ENCODE measurements around the gene DUSP7. TPM values are rescaled to one million over a fixed set of nuclear protein-coding genes. Genes with fewer than 3 reads are reported as not detected.

DUSP7 gene
- total and polyA plus RNA-seq, 2 donors, result 6.3 to 7.7 TPM

GRCh38 chr3:52022323-52023100 is 33.9 kb downstream of the DUSP7 start:
- Histone ChIP-seq H3K4me3 (ENCODE audit: low read length in 2 of 2) (no peak overlapping the region), H3K9me3 (ENCODE audit: control insufficient read depth in 2 of 2, insufficient read depth in 1 of 2, low read length in 1 of 2) (no peaks in the 10 kb centered on the region), H3K4me1 (ENCODE audit: control insufficient read depth in 2 of 2, insufficient read depth in 2 of 2, low read length in 2 of 2) (peaks cover 0 to 4% of the 10 kb centered on the region in 2 donors), H3K27ac (ENCODE audit: low read depth in 1 of 2, low read length in 1 of 2) (no peak overlapping the region), H3K36me3 (ENCODE audit: control insufficient read depth in 2 of 2, insufficient read depth in 2 of 2, low read length in 1 of 2) (no peaks in the 10 kb centered on the region), H3K27me3 (ENCODE audit: control insufficient read depth in 2 of 2, insufficient read depth in 1 of 2, low read length in 1 of 2) (no peaks in the 10 kb centered on the region)
- 95% methylated on average over 20 of the region's 20 CpGs for WGBS
- DNase-seq (ENCODE audit: low read depth in 6 of 9, low spot score in 9 of 9), result no peak

GRCh38 chr3:52021489-52022268 is 34.7 kb downstream of the DUSP7 start:
- H3K36me3 ChIP-seq (ENCODE audit: control insufficient read depth in 2 of 2, insufficient read depth in 2 of 2, low read length in 1 of 2), result no peaks in the 10 kb centered on the region
- 89% methylated on average over 10 of the region's 10 CpGs for WGBS
- H3K27ac ChIP-seq (ENCODE audit: low read depth in 1 of 2, low read length in 1 of 2), result no peak overlapping the region
- H3K27me3 ChIP-seq (ENCODE audit: control insufficient read depth in 2 of 2, insufficient read depth in 1 of 2, low read length in 1 of 2), result no peaks in the 10 kb centered on the region
- H3K9me3 ChIP-seq (ENCODE audit: control insufficient read depth in 2 of 2, insufficient read depth in 1 of 2, low read length in 1 of 2), result no peaks in the 10 kb centered on the region
- H3K4me1 ChIP-seq (ENCODE audit: control insufficient read depth in 2 of 2, insufficient read depth in 2 of 2, low read length in 2 of 2), result peaks cover 0 to 4% of the 10 kb centered on the region in 2 donors
- no peak overlapping the region for H3K4me3 ChIP-seq (ENCODE audit: low read length in 2 of 2)
- DNase-seq (ENCODE audit: low read depth in 6 of 9, low spot score in 9 of 9), result no peak

GRCh38 chr3:52020796-52021195 is 35.6 kb downstream of the DUSP7 start:
- H3K9me3 ChIP-seq (ENCODE audit: control insufficient read depth in 2 of 2, insufficient read depth in 1 of 2, low read length in 1 of 2), result no peaks in the 10 kb centered on the region
- H3K4me1 ChIP-seq (ENCODE audit: control insufficient read depth in 2 of 2, insufficient read depth in 2 of 2, low read length in 2 of 2), result peaks cover 0 to 4% of the 10 kb centered on the region in 2 donors
- 98% methylated on average over 7 of the region's 7 CpGs for WGBS
- H3K4me3 ChIP-seq (ENCODE audit: low read length in 2 of 2), result no peak overlapping the region
- DNase-seq (ENCODE audit: low read depth in 6 of 9, low spot score in 9 of 9), result no peak
- H3K36me3 ChIP-seq (ENCODE audit: control insufficient read depth in 2 of 2, insufficient read depth in 2 of 2, low read length in 1 of 2), result no peaks in the 10 kb centered on the region
- H3K27ac ChIP-seq (ENCODE audit: low read depth in 1 of 2, low read length in 1 of 2), result no peak overlapping the region
- no peaks in the 10 kb centered on the region for H3K27me3 ChIP-seq (ENCODE audit: control insufficient read depth in 2 of 2, insufficient read depth in 1 of 2, low read length in 1 of 2)

- no peak for DNase-seq (ENCODE audit: low read depth in 6 of 9, low spot score in 9 of 9)
- Histone ChIP-seq H3K36me3 (ENCODE audit: control insufficient read depth in 2 of 2, insufficient read depth in 2 of 2, low read length in 1 of 2) (no peaks in the 10 kb centered on the region), H3K27me3 (ENCODE audit: control insufficient read depth in 2 of 2, insufficient read depth in 1 of 2, low read length in 1 of 2) (no peaks in the 10 kb centered on the region), H3K9me3 (ENCODE audit: control insufficient read depth in 2 of 2, insufficient read depth in 1 of 2, low read length in 1 of 2) (no peaks in the 10 kb centered on the region), H3K4me1 (ENCODE audit: control insufficient read depth in 2 of 2, insufficient read depth in 2 of 2, low read length in 2 of 2) (peaks cover 0 to 4% of the 10 kb centered on the region in 2 donors), H3K27ac (ENCODE audit: low read depth in 1 of 2, low read length in 1 of 2) (no peak overlapping the region), H3K4me3 (ENCODE audit: low read length in 2 of 2) (no peak overlapping the region)
- WGBS, result 95% methylated on average over 17 of the region's 17 CpGs
Observed at GRCh38 chr3:52019352-52020080, 36.9 kb downstream of the DUSP7 start.

GRCh38 chr3:52018319-52019000 is 37.9 kb downstream of the DUSP7 start:
- no peak for DNase-seq (ENCODE audit: low read depth in 6 of 9, low spot score in 9 of 9)
- no peak overlapping the region for H3K4me3 ChIP-seq (ENCODE audit: low read length in 2 of 2)
- peaks cover 0 to 2% of the 10 kb centered on the region in 2 donors for H3K4me1 ChIP-seq (ENCODE audit: control insufficient read depth in 2 of 2, insufficient read depth in 2 of 2, low read length in 2 of 2)
- no peak overlapping the region for H3K27ac ChIP-seq (ENCODE audit: low read depth in 1 of 2, low read length in 1 of 2)
- H3K36me3 ChIP-seq (ENCODE audit: control insufficient read depth in 2 of 2, insufficient read depth in 2 of 2, low read length in 1 of 2), result no peaks in the 10 kb centered on the region
- no peaks in the 10 kb centered on the region for H3K27me3 ChIP-seq (ENCODE audit: control insufficient read depth in 2 of 2, insufficient read depth in 1 of 2, low read length in 1 of 2)
- 91% methylated on average over 21 of the region's 21 CpGs for WGBS
- no peaks in the 10 kb centered on the region for H3K9me3 ChIP-seq (ENCODE audit: control insufficient read depth in 2 of 2, insufficient read depth in 1 of 2, low read length in 1 of 2)

GRCh38 chr3:52017586-52017985 is 38.8 kb downstream of the DUSP7 start:
- Histone ChIP-seq H3K27me3 (ENCODE audit: control insufficient read depth in 2 of 2, insufficient read depth in 1 of 2, low read length in 1 of 2) (no peaks in the 10 kb centered on the region), H3K27ac (ENCODE audit: low read depth in 1 of 2, low read length in 1 of 2) (no peak overlapping the region), H3K36me3 (ENCODE audit: control insufficient read depth in 2 of 2, insufficient read depth in 2 of 2, low read length in 1 of 2) (no peaks in the 10 kb centered on the region), H3K4me1 (ENCODE audit: control insufficient read depth in 2 of 2, insufficient read depth in 2 of 2, low read length in 2 of 2) (no peaks in the 10 kb centered on the region), H3K9me3 (ENCODE audit: control insufficient read depth in 2 of 2, insufficient read depth in 1 of 2, low read length in 1 of 2) (no peaks in the 10 kb centered on the region), H3K4me3 (ENCODE audit: low read length in 2 of 2) (no peak overlapping the region)
- no peak for DNase-seq (ENCODE audit: low read depth in 6 of 9, low spot score in 9 of 9)
- WGBS, result 95% methylated on average over 11 of the region's 11 CpGs

GRCh38 chr3:52015438-52016228 is 40.7 kb downstream of the DUSP7 start:
- WGBS, result 91% methylated on average over 13 of the region's 13 CpGs
- Histone ChIP-seq H3K27ac (ENCODE audit: low read depth in 1 of 2, low read length in 1 of 2) (no peak overlapping the region), H3K9me3 (ENCODE audit: control insufficient read depth in 2 of 2, insufficient read depth in 1 of 2, low read length in 1 of 2) (no peaks in the 10 kb centered on the region), H3K27me3 (ENCODE audit: control insufficient read depth in 2 of 2, insufficient read depth in 1 of 2, low read length in 1 of 2) (no peaks in the 10 kb centered on the region), H3K4me3 (ENCODE audit: low read length in 2 of 2) (no peak overlapping the region), H3K4me1 (ENCODE audit: control insufficient read depth in 2 of 2, insufficient read depth in 2 of 2, low read length in 2 of 2) (no peaks in the 10 kb centered on the region), H3K36me3 (ENCODE audit: control insufficient read depth in 2 of 2, insufficient read depth in 2 of 2, low read length in 1 of 2) (no peaks in the 10 kb centered on the region)
- no peak for DNase-seq (ENCODE audit: low read depth in 6 of 9, low spot score in 9 of 9)

- Histone ChIP-seq H3K4me1 (ENCODE audit: control insufficient read depth in 2 of 2, insufficient read depth in 2 of 2, low read length in 2 of 2) (no peaks in the 10 kb centered on the region), H3K9me3 (ENCODE audit: control insufficient read depth in 2 of 2, insufficient read depth in 1 of 2, low read length in 1 of 2) (no peaks in the 10 kb centered on the region), H3K27ac (ENCODE audit: low read depth in 1 of 2, low read length in 1 of 2) (no peak overlapping the region), H3K4me3 (ENCODE audit: low read length in 2 of 2) (no peak overlapping the region), H3K36me3 (ENCODE audit: control insufficient read depth in 2 of 2, insufficient read depth in 2 of 2, low read length in 1 of 2) (no peaks in the 10 kb centered on the region), H3K27me3 (ENCODE audit: control insufficient read depth in 2 of 2, insufficient read depth in 1 of 2, low read length in 1 of 2) (no peaks in the 10 kb centered on the region)
- no peak for DNase-seq (ENCODE audit: low read depth in 6 of 9, low spot score in 9 of 9)
- WGBS, result 90% methylated on average over 8 of the region's 8 CpGs
Observed at GRCh38 chr3:52014613-52015012, 41.8 kb downstream of the DUSP7 start.

Measured in thymus (tissue), 11 donors.